GM19025 (cell line): ENCODE results near the gene AKAP10.
"Not testable (repeated sequence)": the region's sequence is repeated elsewhere in the genome, so short reads cannot be mapped to it uniquely, and the experiment has no call there.

ENCODE experiments used
- ATAC-seq: cut with Tn5 transposase; IDR thresholded peaks from one replicate; pipeline ENCODE4 v1.9.1; 2021; ENCODE audit warnings: mild to moderate bottlenecking, low read depth, moderate library complexity; ENCODE audit not compliant: unreplicated experiment

AKAP10 gene, protein sequence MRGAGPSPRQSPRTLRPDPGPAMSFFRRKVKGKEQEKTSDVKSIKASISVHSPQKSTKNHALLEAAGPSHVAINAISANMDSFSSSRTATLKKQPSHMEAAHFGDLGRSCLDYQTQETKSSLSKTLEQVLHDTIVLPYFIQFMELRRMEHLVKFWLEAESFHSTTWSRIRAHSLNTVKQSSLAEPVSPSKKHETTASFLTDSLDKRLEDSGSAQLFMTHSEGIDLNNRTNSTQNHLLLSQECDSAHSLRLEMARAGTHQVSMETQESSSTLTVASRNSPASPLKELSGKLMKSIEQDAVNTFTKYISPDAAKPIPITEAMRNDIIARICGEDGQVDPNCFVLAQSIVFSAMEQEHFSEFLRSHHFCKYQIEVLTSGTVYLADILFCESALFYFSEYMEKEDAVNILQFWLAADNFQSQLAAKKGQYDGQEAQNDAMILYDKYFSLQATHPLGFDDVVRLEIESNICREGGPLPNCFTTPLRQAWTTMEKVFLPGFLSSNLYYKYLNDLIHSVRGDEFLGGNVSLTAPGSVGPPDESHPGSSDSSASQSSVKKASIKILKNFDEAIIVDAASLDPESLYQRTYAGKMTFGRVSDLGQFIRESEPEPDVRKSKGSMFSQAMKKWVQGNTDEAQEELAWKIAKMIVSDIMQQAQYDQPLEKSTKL

DNA sequence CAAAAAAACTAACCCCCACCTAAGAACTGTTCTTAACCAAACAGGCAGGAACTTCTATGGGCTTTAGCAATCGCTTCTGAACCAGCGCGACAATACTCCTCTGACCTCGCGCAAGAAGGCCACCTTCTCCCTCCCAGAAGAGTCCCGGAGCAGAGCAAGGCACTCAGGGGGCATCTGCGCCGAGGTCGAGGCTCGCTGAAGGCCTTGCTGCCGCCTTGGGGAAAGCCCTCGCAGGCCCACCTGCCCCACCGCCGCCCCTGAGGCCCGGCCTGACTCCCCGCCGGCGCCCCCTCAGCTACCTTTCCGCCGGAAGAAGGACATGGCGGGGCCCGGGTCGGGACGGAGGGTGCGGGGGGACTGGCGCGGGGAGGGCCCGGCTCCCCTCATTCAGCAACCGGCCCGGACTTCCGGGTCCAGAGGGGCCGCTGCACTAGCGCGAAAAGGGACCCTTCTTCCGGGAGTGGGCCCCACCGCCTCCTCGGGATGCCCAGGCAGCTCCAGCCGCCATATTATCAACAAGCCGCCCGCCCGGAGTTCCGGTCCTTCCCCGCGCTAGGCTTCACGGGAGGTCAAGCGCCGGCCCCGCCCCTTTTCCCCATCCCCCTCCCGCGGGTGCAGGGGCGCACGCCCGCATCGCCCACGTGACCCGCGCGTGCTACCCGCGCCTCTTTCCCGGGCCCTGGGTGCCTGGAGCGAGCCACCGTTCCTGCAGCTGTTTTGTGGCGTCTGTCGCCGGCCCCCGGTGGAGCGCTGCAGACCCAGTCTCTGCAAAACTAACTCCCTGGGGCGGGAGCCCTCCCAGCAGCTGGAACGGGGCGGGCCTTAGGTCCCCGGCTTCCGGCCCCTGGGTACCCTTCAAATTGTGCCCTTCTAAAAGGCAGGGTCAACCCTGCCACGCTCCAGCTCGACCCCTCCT is at the start of gene AKAP10:
TSS of gene AKAP10 (minus strand) at position 536 of the 916 bp plus-strand sequence. CDS start at position 387, 149 bp downstream.
- peak; percentile 82 for ATAC-seq

DNA sequence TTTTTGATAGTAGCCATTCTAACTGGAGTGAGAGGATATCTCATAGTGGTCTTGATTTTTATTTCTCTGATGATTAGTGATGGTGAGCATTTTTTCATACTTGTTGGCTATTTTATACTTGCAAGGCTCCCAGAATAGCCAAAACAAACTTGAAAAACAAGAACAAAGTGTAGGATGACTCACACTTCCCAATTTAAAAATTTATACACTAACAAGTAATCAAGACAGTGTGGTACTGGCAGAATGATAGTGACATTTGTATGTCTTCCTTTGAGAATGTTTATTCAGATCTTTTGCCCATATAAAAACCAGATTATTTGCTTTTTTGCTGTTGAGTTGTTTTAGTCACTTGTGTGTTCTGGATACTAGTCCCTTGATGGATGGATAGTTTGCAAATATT is 49.3 kb upstream of the AKAP10 start:
- no peak for ATAC-seq

DNA sequence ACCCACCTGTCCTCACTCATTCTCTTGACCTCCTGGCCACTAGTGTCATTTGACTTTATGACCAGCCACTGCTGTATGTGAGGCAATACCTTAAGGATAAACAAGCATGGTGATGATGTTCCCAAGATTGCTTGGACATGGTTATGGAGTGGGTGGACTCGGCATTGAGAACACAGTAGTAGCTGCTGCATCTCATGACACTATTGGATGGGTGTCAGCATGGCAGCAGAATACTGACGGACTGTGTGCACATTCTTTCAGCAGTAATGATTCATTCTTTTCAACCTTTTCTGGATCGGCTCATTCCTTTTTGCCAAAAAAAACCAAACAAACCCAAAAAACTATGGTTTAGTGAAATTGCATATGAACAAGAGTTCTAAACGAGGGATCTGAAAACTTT is 45.1 kb upstream of the AKAP10 start:
- no peak for ATAC-seq

DNA sequence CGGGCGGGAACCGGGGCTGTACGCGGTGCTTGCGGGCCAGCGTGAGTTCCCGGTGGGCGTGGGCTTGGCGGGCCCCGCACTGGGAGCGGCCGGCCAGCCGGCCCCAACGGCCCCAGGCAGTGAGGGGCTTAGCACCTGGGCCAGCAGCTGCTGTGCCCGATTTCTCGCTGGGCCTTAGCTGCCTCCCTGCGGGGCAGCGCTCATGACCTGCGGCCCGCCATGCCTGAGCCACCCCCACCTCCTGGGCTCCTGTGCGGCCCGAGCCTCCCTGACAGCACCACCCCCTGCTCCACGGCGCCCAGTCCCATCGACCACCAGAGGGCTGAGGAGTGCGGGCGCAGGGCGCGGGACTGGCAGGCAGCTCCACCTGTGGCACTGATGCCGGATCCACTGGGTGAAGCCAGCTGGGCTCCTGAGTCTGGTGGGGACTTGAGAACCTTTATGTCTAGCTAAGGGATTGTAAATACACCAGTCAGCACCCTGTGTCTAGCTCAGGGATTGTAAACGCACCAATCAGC is 38.9 kb upstream of the AKAP10 start:
- ATAC-seq: not testable (repeated sequence)

DNA sequence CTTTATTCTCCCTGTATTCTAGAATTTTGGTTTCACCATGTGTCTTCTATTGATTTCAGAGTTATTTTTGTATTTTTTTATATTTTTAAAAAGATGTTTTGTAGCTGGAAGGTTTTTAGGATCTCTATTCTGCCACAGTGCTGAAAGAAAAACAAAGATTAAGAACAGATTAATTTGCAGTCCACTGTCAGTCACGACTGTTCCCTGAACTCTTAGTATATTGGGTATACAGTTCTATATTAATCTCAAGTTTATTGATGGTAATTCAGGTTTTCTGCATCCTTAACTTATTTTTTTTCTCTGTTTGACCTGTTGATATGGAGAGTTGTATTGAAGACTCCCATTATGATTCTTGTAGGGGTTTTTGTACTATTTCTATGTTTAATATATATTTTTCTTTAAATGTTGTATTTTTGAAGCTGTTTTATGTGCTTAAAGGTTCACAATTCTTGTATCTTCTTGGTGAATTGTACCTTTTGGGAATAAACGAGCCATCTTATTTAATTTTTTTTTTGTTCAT is 34.4 kb upstream of the AKAP10 start:
- no peak for ATAC-seq

DNA sequence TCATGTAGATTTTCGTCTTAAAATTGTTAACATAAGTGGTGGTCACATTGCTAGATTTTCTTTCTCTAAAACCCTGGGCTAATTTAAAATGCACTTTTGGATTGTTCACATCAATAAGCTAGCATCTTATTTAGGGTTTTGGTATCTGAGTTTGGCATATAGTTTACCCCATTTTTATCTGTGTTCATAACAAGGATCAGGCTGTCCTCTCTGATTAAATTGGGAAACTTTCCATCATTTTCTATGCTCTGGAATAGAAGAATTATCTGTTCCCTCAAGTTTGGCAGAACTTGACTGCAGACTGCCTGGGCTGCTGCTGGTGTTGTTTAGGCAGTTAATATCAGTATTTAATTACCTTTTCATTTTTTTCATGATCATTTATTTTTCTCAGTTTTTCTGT is 33.3 kb upstream of the AKAP10 start:
- no peak for ATAC-seq

DNA sequence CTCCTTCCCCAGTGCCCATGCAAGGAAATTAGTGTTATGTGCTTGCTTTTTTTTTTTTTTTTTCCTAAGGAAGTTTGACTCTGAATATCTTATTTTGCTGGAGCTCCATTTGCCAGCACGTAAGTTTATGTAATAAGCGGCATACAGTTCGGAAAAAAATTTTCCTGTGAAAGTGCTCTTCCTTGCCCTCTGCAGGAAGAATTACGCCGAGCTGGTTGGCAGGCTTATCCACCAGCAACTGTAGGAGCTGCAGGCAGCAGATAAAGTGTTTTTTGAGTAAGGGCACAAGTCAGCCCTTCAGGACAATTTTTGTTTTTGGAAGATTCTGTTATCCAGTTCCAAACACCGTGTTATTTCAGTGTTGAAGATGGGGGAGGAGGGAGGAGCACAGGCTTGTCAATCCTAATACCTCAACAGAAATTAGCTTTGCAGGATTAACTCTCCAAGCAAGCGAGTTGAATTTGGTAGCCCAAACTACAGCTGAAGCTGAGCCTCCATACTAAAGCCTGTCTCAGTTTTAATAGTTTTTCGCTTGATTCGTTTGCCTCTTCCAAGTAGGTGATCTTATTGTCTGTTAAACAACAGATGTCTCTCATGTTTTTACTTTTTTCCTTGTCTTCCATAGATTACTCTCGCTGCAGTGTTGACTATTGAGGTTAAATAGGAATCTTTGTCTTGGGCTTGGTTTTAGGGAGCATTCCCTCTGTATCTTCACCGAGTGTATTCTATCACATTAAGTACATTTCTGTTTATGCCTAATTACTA is 32.7 kb upstream of the AKAP10 start:
- no peak for ATAC-seq

DNA sequence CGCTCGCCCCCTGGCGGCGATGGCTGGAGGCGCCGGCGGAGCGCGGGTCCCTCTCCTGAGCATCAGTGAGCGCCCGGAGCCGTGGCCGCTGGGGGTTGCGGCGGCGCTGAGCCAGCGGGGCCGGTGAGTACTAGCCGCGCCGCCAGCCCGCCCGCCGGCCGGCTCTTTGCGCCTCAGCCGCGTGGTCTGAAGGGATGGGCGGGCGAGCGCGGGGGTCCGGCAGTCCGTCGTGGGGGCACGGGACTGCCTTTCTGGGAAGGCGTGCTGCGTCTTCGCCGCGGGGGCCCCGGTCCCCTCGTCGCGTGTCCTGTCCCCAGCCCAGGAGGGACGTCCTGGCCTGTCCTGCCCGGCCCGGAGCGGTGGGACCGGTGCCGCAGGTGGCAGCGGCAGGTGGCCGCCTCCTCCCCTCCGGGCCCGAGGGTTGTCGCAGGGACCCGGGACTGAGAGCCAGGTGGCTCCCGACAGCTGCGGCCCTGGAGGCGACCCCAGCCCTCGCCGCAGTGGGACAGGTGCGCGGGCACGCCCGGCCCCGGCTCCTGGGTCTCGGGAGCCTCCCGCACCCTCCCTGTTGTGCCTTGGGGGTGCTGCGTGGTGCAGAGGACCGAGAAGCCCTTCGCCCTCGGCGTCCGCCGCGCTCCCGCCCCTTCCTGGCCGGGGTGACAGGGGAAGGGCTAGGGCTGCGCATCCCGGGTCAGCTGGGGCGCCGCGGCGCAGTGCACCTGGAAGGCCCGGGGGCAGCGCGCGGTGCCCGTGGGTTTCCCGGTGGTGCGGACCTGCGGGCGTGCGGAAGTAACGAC is 31.9 kb upstream of the AKAP10 start, which contains the start of gene SPECC1:
TSS of gene SPECC1 (plus strand) at position 58 of the 797 bp plus-strand sequence. CDS start 87,293 bp downstream, outside the sequence.
- ATAC-seq: peak; percentile 90

DNA sequence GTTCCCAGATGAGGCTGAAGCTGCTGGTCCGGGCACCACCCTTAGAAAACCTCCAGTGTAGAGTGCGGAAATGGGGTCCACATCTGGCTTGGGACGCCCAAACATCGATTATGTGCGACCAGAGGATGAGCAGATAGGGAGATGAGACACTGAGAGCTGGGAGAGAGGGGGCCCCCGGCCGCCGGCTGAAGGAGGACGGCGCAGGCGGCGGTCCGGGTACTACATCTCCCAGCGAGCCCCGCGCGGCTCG is 31.3 kb upstream of the AKAP10 start:
- peak; percentile 12 for ATAC-seq

DNA sequence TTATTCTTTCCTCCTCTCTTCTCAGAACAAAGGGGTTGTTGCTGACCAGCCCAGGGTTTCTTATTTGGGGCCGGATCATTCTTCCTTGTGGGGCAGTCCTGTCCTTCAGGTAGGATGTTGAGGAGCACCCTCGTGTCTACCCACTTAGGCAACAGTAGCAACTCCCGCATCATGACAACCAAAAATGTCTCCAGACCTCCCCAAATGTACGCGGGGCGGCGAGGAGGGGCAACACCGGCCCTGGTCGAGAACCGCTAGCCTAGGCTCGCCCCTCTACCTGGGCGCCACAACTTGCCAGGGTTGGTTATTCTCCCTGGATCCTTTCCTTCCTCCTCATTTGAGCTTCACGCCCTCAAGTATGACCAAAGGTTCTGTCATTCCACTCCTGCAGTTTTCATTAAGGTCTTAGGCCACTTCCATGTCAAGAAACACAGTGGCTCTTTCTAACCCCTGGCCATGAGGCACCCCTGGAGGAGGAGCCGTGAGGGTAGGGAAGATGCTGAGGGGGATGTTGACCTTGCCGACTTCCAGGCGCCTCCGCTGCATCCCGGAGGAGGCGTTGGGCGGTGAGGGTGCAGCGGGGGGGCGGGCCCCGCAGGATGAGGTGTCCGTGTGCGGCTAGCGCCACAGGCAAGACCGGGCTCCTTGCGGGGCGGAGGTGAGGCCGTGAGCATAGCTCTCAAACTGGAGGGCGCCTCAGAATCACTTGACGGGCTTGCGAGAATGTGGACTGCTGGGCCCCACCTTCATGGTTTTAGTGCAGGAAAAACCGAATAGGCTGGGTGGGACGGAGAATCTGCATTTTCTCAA is 30.8 kb upstream of the AKAP10 start:
- ATAC-seq: no peak

DNA sequence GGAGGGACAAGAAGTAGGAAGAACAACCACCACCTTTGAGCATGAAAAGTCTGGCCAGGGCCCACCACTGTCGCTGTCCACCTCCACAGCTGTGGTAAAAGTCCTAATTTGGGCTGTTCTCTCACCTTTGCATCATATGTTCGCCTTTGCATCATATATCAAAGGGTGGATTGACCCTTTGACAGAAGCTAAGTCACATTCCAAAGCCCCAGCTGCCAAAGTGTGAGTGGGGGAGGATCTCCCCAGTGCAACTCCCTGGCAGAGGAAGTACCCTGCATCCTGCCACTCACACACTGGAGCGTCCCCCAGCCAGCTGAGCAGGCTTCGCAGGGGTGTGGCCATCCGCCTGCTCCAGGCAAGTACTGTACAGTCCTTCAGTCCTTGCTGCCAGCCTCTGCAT is 18.9 kb upstream of the AKAP10 start:
- ATAC-seq: no peak

DNA sequence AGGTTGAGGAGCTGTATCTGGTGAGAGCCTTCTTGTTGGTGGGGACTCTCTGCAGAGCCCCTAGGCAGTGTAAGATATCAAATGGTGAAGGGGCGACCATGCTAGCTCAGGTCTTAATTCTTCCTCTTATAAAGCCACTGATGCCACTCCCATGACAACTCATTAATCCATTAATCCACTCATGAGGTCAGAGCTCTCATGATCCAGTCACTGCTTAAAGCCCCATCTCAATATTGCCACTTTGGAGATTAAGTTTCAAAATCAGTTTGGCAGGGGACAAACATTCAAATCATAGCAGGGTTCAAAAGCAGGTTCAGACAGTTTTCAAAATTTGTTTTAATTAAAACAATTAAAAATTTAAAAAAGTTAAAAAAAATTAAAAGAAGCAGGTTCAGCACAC is 18.5 kb upstream of the AKAP10 start:
- no peak for ATAC-seq

DNA sequence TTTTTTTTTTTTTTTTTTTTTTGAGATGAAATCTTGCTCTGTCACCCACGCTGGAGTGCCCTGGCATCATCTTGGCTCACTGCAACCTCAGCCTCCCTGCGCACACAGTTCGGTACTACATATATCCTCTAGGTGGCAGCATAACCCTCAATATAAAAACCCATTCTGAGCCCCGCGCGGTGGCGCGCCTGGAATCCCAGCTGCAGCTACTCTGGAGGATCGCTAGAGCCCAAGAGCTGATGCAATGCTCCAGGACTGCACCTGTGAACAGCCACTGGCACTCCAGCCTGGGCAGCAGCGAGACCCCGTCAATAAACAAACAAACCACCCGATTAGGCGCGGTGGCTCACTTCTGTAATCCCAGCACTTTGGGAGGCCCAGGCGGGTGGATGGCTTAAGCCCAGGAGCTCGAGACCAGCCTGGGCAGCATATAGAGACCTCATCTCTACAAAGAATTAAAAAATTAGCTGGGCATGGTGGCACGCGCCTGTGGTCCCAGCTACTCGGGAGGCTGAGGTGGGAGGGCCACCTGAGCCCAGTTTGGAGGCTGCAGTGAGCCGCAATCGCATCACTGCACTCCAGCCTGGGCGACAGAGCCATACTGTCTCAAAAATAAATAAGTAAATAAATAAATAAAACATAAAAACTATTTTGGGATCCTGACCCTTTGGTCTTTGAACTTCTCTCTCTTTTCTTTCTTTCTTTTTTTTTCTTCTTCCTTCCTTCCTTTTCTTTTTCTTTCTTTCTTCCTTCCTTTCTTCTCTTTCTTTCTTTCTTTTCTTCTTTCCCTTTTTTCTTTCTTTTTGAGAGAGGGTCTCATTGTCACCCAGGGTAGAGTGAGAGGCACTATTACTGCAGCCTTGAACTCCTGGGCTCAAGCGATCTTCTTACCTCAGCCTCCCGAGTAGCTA is 15.4 kb upstream of the AKAP10 start:
- peak; percentile 74 for ATAC-seq

DNA sequence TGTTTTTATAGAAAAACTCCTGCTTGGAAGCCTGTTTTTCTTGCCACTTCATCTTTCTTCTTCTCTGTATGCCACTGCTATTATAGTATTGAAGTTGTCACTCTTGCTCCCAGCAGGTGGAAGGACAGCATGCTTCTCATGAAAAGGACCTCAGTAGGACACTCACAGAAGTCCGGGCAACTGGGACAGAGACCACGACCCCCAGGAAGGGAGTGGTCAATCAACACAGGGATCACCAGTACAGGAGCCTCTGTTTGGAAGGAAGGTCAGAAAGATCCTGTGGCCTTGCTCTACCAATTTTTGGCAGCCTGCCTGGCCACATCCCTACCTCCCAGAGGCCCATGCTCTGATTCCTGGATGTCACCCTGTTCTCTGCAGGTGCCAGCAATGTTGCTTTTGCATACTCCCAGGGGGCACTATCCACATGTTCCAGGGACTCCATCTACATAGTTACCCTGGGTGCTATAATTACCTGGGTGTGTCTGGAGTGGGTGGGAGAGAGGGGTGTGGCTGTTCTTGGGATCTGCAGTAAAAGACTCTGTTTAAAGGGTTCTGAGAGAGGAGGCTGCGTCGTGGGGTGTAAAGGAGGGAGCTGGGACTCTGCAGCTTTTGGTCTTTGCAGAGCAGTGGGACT is 13.7 kb upstream of the AKAP10 start:
- ATAC-seq: no peak

DNA sequence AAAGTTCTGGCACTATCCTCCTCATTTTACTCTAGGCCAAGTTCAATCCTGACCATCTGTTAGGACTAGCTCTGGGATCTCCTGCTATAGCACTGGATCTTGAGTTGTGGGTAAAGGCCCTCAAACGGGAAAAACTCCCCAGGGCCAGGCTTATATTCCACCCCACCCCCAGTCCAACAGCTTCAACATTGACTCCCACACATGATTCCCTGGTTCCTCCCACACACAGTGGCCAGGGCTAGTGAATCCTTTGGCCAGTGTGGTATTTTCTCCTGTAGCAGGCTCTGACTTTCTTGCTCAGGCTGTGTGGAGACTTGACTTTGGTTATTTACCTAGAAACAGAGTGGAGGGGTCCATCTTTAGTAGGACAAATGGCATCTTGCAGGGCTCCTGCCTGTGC is 10.3 kb upstream of the AKAP10 start:
- ATAC-seq: no peak

DNA sequence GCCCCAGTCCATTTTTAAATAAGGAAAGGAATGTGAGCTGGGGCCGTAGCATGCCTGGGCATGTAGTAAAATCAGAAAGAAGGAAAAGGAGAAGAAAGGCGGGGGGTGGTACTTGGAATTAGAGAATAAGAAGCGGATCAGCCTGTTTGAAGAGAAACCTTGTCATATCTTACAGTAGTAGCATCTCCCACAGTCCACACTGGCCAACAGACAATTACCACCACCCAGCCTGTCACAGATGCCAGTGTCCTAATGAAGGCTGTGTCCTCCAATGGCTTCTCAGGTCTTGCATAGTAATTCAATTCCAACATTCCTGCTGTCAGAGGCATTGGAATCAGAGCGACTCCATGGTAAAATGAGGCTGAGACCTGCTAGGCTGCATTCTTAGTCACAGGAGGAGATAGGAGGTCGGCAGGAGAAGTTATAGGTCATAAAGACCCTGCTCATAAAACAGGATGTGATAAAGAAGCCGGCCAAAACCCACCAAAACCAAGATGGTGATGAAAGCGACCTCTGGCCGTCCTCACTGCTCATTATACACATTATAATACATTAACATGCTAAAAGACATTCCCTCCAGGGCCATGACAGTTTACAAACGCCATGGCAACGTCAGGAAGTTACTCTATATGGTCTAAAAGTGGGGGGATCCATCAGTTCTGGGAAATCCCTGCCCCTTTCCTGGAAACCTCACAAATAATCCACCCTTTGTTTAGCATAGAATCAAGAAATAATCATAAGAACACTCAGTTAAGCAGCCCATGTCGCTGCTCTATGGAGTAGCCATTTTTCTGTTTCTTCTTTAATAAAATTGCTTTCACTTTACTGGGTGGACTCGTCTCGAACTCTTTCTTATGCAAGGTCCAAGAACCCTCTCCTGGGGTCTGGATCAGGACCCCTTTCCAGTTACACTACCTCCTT is 9.6 kb upstream of the AKAP10 start:
- no peak for ATAC-seq
